HG03575 (cell line): ENCODE data around the gene FAM227B.
"Not testable (repeated sequence)": the region's sequence is repeated elsewhere in the genome, so short reads cannot be mapped to it uniquely, and the experiment has no call there.

Source experiments
- ATAC-seq: cut with Tn5 transposase; IDR thresholded peaks from one replicate; pipeline ENCODE4 v1.9.1; 2021; ENCODE audit not compliant: unreplicated experiment, insufficient number of reproducible peaks, low FRiP score; ENCODE audit errors: extremely low read depth

The FAM227B gene

GRCh38 chr15:49620658-49621368 is at the start of gene FAM227B, which contains the start of gene DTWD1:
Gene FAM227B (minus strand): TSS chr15:49620818. CDS start chr15:49615171, 5,647 bp downstream.
Gene DTWD1 (plus strand): TSS chr15:49621048. CDS start chr15:49625168, 4,120 bp downstream.
- peak; percentile 94 for ATAC-seq

DNA sequence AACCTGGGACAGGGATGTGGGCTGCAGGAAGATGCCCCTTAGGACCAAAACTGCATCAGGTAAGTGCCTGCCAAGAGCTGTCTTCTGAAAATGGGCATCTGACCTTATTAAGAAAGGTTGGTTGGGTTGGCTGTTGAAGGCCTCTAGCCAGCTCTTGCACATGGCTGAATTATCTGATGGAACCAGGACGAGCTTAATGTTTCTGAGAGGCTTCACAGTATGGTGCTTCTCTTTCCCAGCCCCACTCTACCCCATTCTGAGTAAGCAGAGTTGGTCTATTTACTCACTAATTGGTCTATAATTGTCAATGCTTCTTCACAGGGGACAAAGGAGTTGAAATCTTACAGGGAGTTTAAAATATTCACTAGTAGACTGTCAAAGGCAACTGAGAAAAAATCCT is 48.7 kb upstream of the FAM227B start:
- no peak for ATAC-seq

GRCh38 chr15:49666486-49666885 is 45.9 kb upstream of the FAM227B start:
- not testable (repeated sequence) for ATAC-seq

DNA sequence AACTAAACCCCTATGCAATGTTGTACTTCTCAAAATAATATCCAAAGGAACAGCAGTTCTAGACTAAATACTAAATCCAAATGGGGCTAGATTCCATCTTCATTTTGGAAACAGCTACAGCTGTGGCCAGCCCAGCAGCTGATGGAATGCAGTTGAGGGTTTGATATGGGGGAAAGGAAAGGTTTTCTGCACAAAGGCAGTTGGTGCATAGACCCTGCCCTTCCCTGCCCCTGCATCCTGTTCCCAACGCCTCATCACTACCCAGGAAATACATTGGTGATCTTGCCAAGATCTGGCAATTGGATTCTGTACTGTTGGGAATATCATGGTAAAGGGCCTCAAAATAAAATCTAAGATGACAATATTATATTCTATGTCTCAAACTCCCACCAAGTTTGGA is 44.1 kb upstream of the FAM227B start:
- no peak for ATAC-seq

DNA sequence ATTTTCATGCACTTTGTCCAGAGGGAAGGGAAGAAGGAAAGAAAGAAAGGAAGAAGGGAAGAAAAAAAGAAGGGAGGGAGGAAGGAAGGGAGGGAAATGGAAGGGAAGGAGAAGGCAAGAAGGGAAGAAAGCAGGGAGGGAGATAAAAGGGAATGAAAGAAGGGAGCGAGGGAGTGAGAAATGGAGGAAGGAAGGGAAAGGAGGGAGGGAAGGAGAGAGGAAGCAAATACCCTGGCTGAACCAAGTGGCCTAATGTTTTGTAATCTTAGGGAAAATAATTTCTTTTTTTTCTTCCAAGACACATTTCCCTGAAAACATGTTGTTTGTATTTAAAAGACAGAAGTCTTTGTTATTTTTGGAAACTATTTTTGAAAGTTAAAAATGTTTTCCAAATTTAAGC is 36.1 kb upstream of the FAM227B start:
- no peak for ATAC-seq

GRCh38 chr15:49652922-49653321 is 32.3 kb upstream of the FAM227B start:
- no peak for ATAC-seq

GRCh38 chr15:49650676-49651075 is 30.1 kb upstream of the FAM227B start:
- ATAC-seq = no peak

GRCh38 chr15:49649987-49650386 is 29.4 kb upstream of the FAM227B start:
- ATAC-seq = no peak

GRCh38 chr15:49646891-49647290 is 26.3 kb upstream of the FAM227B start:
- no peak for ATAC-seq

GRCh38 chr15:49645941-49646340 is 25.3 kb upstream of the FAM227B start:
- no peak for ATAC-seq

DNA sequence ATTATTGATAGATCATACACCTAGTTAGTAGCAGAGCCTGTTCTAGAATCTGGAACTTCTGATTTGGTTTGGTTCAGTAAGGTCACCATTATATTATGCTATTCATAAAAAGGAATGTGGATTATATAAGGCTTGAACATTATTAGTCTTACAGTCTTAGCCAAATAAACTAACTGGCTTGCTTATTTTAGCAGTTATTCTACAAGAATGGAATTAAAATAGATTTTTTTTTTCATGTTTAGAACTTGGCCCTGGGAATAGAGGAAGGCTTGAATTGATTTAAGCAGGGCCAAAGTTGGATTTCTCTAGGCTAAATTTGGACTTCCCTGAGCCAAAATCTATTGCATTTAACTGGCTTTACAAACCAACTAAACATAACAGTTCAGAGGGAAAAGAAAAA is 24.7 kb upstream of the FAM227B start:
- ATAC-seq = no peak

- ATAC-seq = no peak
These were observed 23.8 kb upstream of the FAM227B start for GRCh38 chr15:49644364-49644794.

DNA sequence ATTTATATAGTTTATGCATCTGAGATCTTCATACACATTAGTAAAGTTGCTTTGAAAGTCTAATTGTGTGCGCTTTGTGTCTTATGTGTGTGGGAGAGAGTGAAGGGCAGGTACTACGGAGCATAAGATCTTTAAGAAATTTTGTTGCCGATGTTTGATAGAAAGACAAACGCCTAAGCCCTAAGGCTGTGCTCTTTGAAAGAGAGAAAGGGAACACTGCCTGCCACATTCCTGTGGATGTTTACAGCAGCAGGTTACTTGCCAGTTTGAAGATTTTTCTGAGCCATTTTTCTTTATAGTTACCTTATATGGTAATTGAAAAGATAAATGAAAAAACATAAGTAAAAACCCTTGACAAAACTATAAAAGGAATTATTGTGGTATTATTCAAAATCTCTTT is 17.2 kb upstream of the FAM227B start:
- no peak for ATAC-seq

DNA sequence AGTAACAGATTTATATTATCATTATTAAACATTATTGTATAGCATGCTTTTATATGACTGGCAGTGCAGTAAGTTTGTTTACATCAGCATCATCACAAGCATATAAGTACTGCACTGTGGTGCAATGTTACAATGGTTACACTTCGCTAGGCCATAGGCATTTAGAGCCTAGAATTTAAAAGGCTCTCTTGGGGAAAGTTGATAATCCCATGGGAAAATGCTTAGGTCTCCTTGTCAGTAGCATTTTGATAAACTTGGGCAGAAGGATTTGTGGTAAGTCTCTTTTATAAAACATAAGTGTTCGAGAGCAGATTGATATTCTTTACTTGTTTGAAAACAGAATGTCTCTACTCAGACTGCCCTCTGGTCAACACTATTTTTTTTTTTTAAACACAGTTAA is 7.8 kb upstream of the FAM227B start:
- no peak for ATAC-seq

DNA sequence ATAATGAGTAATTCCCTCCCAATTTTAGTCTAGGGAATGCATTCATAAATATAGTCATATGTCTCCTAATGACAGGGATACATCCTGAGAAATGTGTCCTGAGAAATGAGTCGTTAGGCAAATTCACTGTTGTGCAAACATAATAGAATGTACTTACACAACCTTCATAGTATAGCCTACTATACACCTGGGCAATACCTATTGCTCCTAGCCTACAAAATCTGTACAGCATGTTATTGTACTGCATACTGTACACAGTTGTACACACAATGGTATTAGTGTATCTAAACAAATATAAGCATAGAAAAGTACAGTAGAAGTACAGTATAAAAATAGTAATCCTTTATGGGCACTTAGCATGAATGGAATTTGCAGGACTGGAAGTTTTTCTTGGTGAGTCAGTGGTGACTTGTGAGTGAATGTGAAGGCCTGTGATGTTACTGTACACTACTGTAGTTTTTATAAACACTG is 6.8 kb upstream of the FAM227B start:
- ATAC-seq = no peak

- ATAC-seq = no peak
These were observed 4.9 kb upstream of the FAM227B start for GRCh38 chr15:49625460-49626036.

GRCh38 chr15:49624056-49624455 is 3.4 kb upstream of the FAM227B start:
- ATAC-seq = no peak

GRCh38 chr15:49622561-49622960 is 1.9 kb upstream of the FAM227B start:
- no peak for ATAC-seq

- ATAC-seq = no peak
These were observed 1.3 kb upstream of the FAM227B start for GRCh38 chr15:49621887-49622286.

GRCh38 chr15:49621401-49621811 is 788 bp upstream of the FAM227B start:
- no peak for ATAC-seq
